WTC11 (cell line): ENCODE measurements around the gene RNASE7. TPM values are rescaled to one million over a fixed set of nuclear protein-coding genes. Genes with fewer than 3 reads are reported as not detected.

Source experiments
- ATAC-seq: fragments of 200-7000 bp; cut with Tn5 transposase; 2 replicates; pipeline ENCODE4 v1.10.0; 2021; ENCODE audit warnings: mild to moderate bottlenecking, moderate library complexity
- CTCF ChIA-PET: fragments of 300-600 bp; sonication (Branson Sonifier 250); formaldehyde crosslinking; loops from one replicate; lab custom pipeline; 2021; ENCODE audit warnings: antibody characterized with exemption; lab: Charles Lee
- POLR2A ChIA-PET: fragments of 350-600 bp; sonication (Branson Sonifier 250); formaldehyde crosslinking; loops from one replicate; lab custom pipeline; 2021; ENCODE audit warnings: antibody characterized with exemption; lab: Charles Lee
- DNase-seq: peaks from one replicate; pipeline ENCODE4 v3.0.0; 2021; ENCODE audit warnings: low spot score
- H3K27ac Mint-ChIP-seq: 2 replicates; pipeline ENCODE4 v1.8.0; 2021; ENCODE audit warnings: mixed read lengths
- H3K27me3 Mint-ChIP-seq: 2 replicates; pipeline ENCODE4 v1.8.0; 2021; ENCODE audit warnings: low read depth, mild to moderate bottlenecking, moderate library complexity, mixed read lengths
- H3K36me3 Mint-ChIP-seq: 2 replicates; pipeline ENCODE4 v1.8.0; 2021; ENCODE audit warnings: mixed read lengths
- H3K4me1 Mint-ChIP-seq: 2 replicates; pipeline ENCODE4 v1.8.0; 2022; ENCODE audit warnings: mixed read lengths
- H3K4me3 Mint-ChIP-seq: 2 replicates; pipeline ENCODE4 v1.8.0; 2021; ENCODE audit warnings: mild to moderate bottlenecking, moderate library complexity, mixed read lengths
- H3K9me3 Mint-ChIP-seq: 2 replicates; pipeline ENCODE4 v1.8.0; 2021; ENCODE audit warnings: mixed read lengths
- ARID4B ChIP-seq: sonication (generic); formaldehyde crosslinking; IDR thresholded peaks from 2 replicates; pipeline ENCODE4 v1.8.0; 2023; ENCODE audit warnings: missing genetic modification reagents, mild to moderate bottlenecking, borderline replicate concordance
- E2F4 ChIP-seq: sonication (generic); formaldehyde crosslinking; IDR thresholded peaks from 2 replicates; pipeline ENCODE4 v1.8.1; 2022; ENCODE audit warnings: low read depth, mild to moderate bottlenecking, moderate library complexity, missing genetic modification reagents, borderline replicate concordance
- EMX1 ChIP-seq: fragments of 250-450 bp; sonication (Bioruptor Pico); IDR thresholded peaks from 2 replicates; pipeline ENCODE4 v1.8.0; 2021; ENCODE audit warnings: mild to moderate bottlenecking
- ERG ChIP-seq: fragments of 250-450 bp; sonication (Bioruptor Pico); IDR thresholded peaks from 2 replicates; pipeline ENCODE4 v1.8.0; 2021; ENCODE audit warnings: mild to moderate bottlenecking
- FOXK1 ChIP-seq: sonication (generic); formaldehyde crosslinking; IDR thresholded peaks from 2 replicates; pipeline ENCODE4 v1.8.0; 2022; ENCODE audit warnings: mild to moderate bottlenecking, moderate library complexity, missing genetic modification reagents
- HMGA2 ChIP-seq: fragments of 250-450 bp; sonication (Bioruptor Pico); IDR thresholded peaks from 2 replicates; pipeline ENCODE4 v1.4.0; 2021; ENCODE audit warnings: mild to moderate bottlenecking, moderate library complexity
- HMGXB4 ChIP-seq: sonication (generic); formaldehyde crosslinking; IDR thresholded peaks from 2 replicates; pipeline ENCODE4 v1.8.1; 2023; ENCODE audit warnings: mild to moderate bottlenecking, moderate library complexity, missing genetic modification reagents
- JUN ChIP-seq: sonication (generic); formaldehyde crosslinking; IDR thresholded peaks from 2 replicates; pipeline ENCODE4 v1.8.0; 2023; ENCODE audit warnings: mild to moderate bottlenecking, missing genetic modification reagents
- MAX ChIP-seq: sonication (generic); formaldehyde crosslinking; IDR thresholded peaks from 2 replicates; pipeline ENCODE4 v1.8.0; 2022; ENCODE audit warnings: mild to moderate bottlenecking, missing genetic modification reagents
- MXD4 ChIP-seq: fragments of 250-450 bp; sonication (Bioruptor Pico); IDR thresholded peaks from 2 replicates; pipeline ENCODE4 v1.8.0; 2021; ENCODE audit warnings: mild to moderate bottlenecking, moderate library complexity, borderline replicate concordance
- MYBL2 ChIP-seq: sonication (generic); formaldehyde crosslinking; IDR thresholded peaks from 2 replicates; pipeline ENCODE4 v1.8.1; 2023; ENCODE audit warnings: mild to moderate bottlenecking, moderate library complexity, missing genetic modification reagents
- NFE2L1 ChIP-seq: sonication (generic); formaldehyde crosslinking; IDR thresholded peaks from 2 replicates; pipeline ENCODE4 v1.8.1; 2023; ENCODE audit warnings: missing genetic modification reagents
- NR1H2 ChIP-seq: sonication (generic); formaldehyde crosslinking; IDR thresholded peaks from 2 replicates; pipeline ENCODE4 v1.9.0; 2021; ENCODE audit warnings: mild to moderate bottlenecking, moderate library complexity, missing genetic modification reagents
- RORB ChIP-seq: fragments of 250-450 bp; sonication (Bioruptor Pico); IDR thresholded peaks from 2 replicates; pipeline ENCODE4 v1.9.0; 2021; ENCODE audit warnings: mild to moderate bottlenecking
- USF1 ChIP-seq: sonication (generic); formaldehyde crosslinking; IDR thresholded peaks from 2 replicates; pipeline ENCODE4 v1.8.0; 2022; ENCODE audit warnings: mild to moderate bottlenecking, missing genetic modification reagents
- ZMAT4 ChIP-seq: fragments of 250-450 bp; sonication (Bioruptor Pico); IDR thresholded peaks from 2 replicates; pipeline ENCODE4 v1.9.0; 2021; ENCODE audit warnings: mild to moderate bottlenecking
- ZNF219 ChIP-seq: sonication (generic); formaldehyde crosslinking; IDR thresholded peaks from 2 replicates; pipeline ENCODE4 v1.8.0; 2023; ENCODE audit warnings: missing genetic modification reagents, mild to moderate bottlenecking, borderline replicate concordance
- ZNF281 ChIP-seq: sonication (generic); formaldehyde crosslinking; IDR thresholded peaks from 2 replicates; pipeline ENCODE4 v1.8.0; 2023; ENCODE audit warnings: mild to moderate bottlenecking, missing genetic modification reagents
- ZNF425 ChIP-seq: fragments of 250-450 bp; sonication (Bioruptor Pico); conservative IDR thresholded peaks from 2 replicates; pipeline ENCODE4 v1.9.0; 2021; ENCODE audit warnings: mild to moderate bottlenecking
- ZNF671 ChIP-seq: fragments of 250-450 bp; sonication (Bioruptor Pico); IDR thresholded peaks from 2 replicates; pipeline ENCODE4 v1.8.0; 2021; ENCODE audit warnings: mild to moderate bottlenecking
- total RNA-seq: library from RNA; stranded (reverse); gene quantifications from 3 replicates; pipeline ENCODE4 v1.2.3, GENCODE V29; 2021

Gene RNASE7
- total RNA-seq, 1 experiment from 2014 or later, result not detected

GRCh38 chr14:21023174-21023573 lies 19.0 kb upstream of the RNASE7 start:
- H3K27me3 Mint-ChIP-seq, result peaks cover 35% of the 10 kb centered on the region
- DNase-seq (no peak), ATAC-seq (no peak)
- H3K27ac Mint-ChIP-seq, result no peak overlapping the region
- peak overlapping the region; percentile 79; the same call in 1 of the 2 replicates for H3K4me3 Mint-ChIP-seq
- ChIA-PET POLR2A (interaction anchor here (1.1 to 2.3 kb wide), 3 partner anchors 8 to 48 kb away, joined by 3 to 7 read pairs (median 4); no protein-coding TSS in a partner anchor), CTCF (interaction anchor here (1.0 to 3.0 kb wide), 6 partner anchors 8 to 69 kb away, joined by 4 to 57 read pairs (median 8); no protein-coding TSS in a partner anchor)
- no peaks in the 10 kb centered on the region for H3K9me3 Mint-ChIP-seq
- H3K36me3 Mint-ChIP-seq, result peaks cover 6% of the 10 kb centered on the region; the same call in 1 of the 2 replicates
- TF ChIP-seq FOXK1 (CRISPR knock-in tag) (no peak), RORB (CRISPR knock-in tag) (no peak), NR1H2 (CRISPR knock-in tag) (no peak), USF1 (CRISPR knock-in tag) (no peak), E2F4 (no peak), MXD4 (CRISPR knock-in tag) (no peak), JUN (CRISPR knock-in tag) (no peak), ZMAT4 (no peak), ZNF219 (CRISPR knock-in tag) (no peak), EMX1 (CRISPR knock-in tag) (no peak), MAX (no peak), MYBL2 (no peak), ZNF671 (CRISPR knock-in tag) (no peak), ARID4B (no peak), ZNF425 (CRISPR knock-in tag) (no peak), ERG (CRISPR knock-in tag) (no peak), NFE2L1 (no peak), ZNF281 (CRISPR knock-in tag) (no peak), HMGA2 (CRISPR knock-in tag) (no peak), HMGXB4 (CRISPR knock-in tag) (no peak)
- H3K4me1 Mint-ChIP-seq, result peaks cover 39% of the 10 kb centered on the region
